KOPT-K1 (cell line): ENCODE results near the gene PMPCB.

ENCODE experiments used
- H3K27ac ChIP-seq: fragments of 200-600 bp; sonication (generic); 2 replicates; pipeline ENCODE4 v1.5.1; 2016; ENCODE audit warnings: antibody characterized with exemption, mild to moderate bottlenecking, low read depth, low read length; ENCODE audit not compliant: poor library complexity, severe bottlenecking
- H3K36me3 ChIP-seq: fragments of 200-600 bp; sonication (generic); 2 replicates; pipeline ENCODE4 v1.5.1; 2017; ENCODE audit warnings: antibody characterized with exemption, mild to moderate bottlenecking, low read length, moderate library complexity; ENCODE audit not compliant: insufficient read depth
- H3K9me3 ChIP-seq: fragments of 200-600 bp; sonication (generic); 2 replicates; pipeline ENCODE4 v1.5.1; 2017; ENCODE audit warnings: antibody characterized with exemption, low read length, mild to moderate bottlenecking; ENCODE audit not compliant: insufficient read depth, poor library complexity, severe bottlenecking

Gene PMPCB

GRCh38 chr7:103299660-103300059 is 2.4 kb downstream of the PMPCB start:
- no peak overlapping the region for H3K27ac ChIP-seq
- no peaks in the 10 kb centered on the region for H3K9me3 ChIP-seq
- peaks cover 63% of the 10 kb centered on the region for H3K36me3 ChIP-seq

- peaks cover 80% of the 10 kb centered on the region for H3K36me3 ChIP-seq
- H3K9me3 ChIP-seq = no peaks in the 10 kb centered on the region
- H3K27ac ChIP-seq = no peak overlapping the region
Observed at GRCh38 chr7:103301441-103301840, 4.2 kb downstream of the PMPCB start.

GRCh38 chr7:103307503-103308231 is 10.4 kb downstream of the PMPCB start:
- H3K27ac ChIP-seq = no peak overlapping the region
- no peaks in the 10 kb centered on the region for H3K9me3 ChIP-seq
- H3K36me3 ChIP-seq = peaks cover 100% of the 10 kb centered on the region

- H3K27ac ChIP-seq = no peak overlapping the region
- H3K9me3 ChIP-seq = no peaks in the 10 kb centered on the region
- peaks cover 100% of the 10 kb centered on the region for H3K36me3 ChIP-seq
Observed at GRCh38 chr7:103314852-103315251, 17.6 kb downstream of the PMPCB start.

- Histone ChIP-seq H3K27ac (no peak overlapping the region), H3K36me3 (peaks cover 100% of the 10 kb centered on the region), H3K9me3 (no peaks in the 10 kb centered on the region)
Observed at GRCh38 chr7:103316380-103316941, 19.2 kb downstream of the PMPCB start.

- H3K36me3 ChIP-seq = peaks cover 100% of the 10 kb centered on the region
- no peak overlapping the region for H3K27ac ChIP-seq
- no peaks in the 10 kb centered on the region for H3K9me3 ChIP-seq
Observed at GRCh38 chr7:103317009-103317408, 19.8 kb downstream of the PMPCB start.

- Histone ChIP-seq H3K36me3 (peaks cover 93% of the 10 kb centered on the region), H3K27ac (no peak overlapping the region)
Observed at GRCh38 chr7:103325744-103326143, 28.5 kb downstream of the PMPCB start.

GRCh38 chr7:103336761-103337160 is 39.5 kb downstream of the PMPCB start:
- H3K36me3 ChIP-seq = peaks cover 99% of the 10 kb centered on the region
- no peaks in the 10 kb centered on the region for H3K9me3 ChIP-seq
- H3K27ac ChIP-seq = no peak overlapping the region

More at GRCh38 chr7:103325744-103326143, 28.5 kb downstream of the PMPCB start:
- H3K9me3 ChIP-seq = no peaks in the 10 kb centered on the region

- no peaks in the 10 kb centered on the region for H3K9me3 ChIP-seq
- peaks cover 81% of the 10 kb centered on the region for H3K36me3 ChIP-seq
- H3K27ac ChIP-seq = no peak overlapping the region
Observed at GRCh38 chr7:103338864-103339263, 41.6 kb downstream of the PMPCB start.

GRCh38 chr7:103341466-103341865 is 44.2 kb downstream of the PMPCB start:
- Histone ChIP-seq H3K27ac (no peak overlapping the region), H3K36me3 (peaks cover 55% of the 10 kb centered on the region)

GRCh38 chr7:103343332-103343731 is 46.1 kb downstream of the PMPCB start:
- H3K27ac ChIP-seq = peak overlapping the region; percentile 87
- H3K9me3 ChIP-seq = no peaks in the 10 kb centered on the region
- H3K36me3 ChIP-seq = peaks cover 36% of the 10 kb centered on the region

More at GRCh38 chr7:103341466-103341865, 44.2 kb downstream of the PMPCB start:
- no peaks in the 10 kb centered on the region for H3K9me3 ChIP-seq

- H3K27ac ChIP-seq = peak overlapping the region; percentile 87
- no peaks in the 10 kb centered on the region for H3K9me3 ChIP-seq
- peaks cover 32% of the 10 kb centered on the region for H3K36me3 ChIP-seq
Observed at GRCh38 chr7:103343758-103344452, 46.7 kb downstream of the PMPCB start.

- Histone ChIP-seq H3K9me3 (no peaks in the 10 kb centered on the region), H3K36me3 (peaks cover 28% of the 10 kb centered on the region), H3K27ac (peak within 1 kb of the TSS; percentile 87)
Observed at GRCh38 chr7:103344453-103345149, 47.4 kb downstream of the PMPCB start, which contains the start of gene DNAJC2. DNAJC2 (minus strand) TSS chr7:103344767; CDS start chr7:103344622, 145 bp downstream.

- Histone ChIP-seq H3K36me3 (peaks cover 26% of the 10 kb centered on the region), H3K27ac (no peak overlapping the region), H3K9me3 (no peaks in the 10 kb centered on the region)
Observed at GRCh38 chr7:103346396-103346795, 49.2 kb downstream of the PMPCB start.
